Nephron (organoid): ENCODE measurements around the gene TRIB2.
A peak's percentile ranks its signal among the peaks of the same experiment; 100 is the strongest.

Experiments
- H3K27ac Mint-ChIP-seq, 3 experiments: 2 replicates each; pipeline ENCODE4 v1.8.0; 2020; ENCODE audit warnings: mixed read lengths in 3 of 3, mild to moderate bottlenecking in 2 of 3, moderate library complexity in 1 of 3
- H3K27me3 Mint-ChIP-seq: 2 replicates; pipeline ENCODE4 v1.8.0; 2021; ENCODE audit warnings: low read depth, mild to moderate bottlenecking, moderate library complexity, mixed read lengths
- H3K36me3 Mint-ChIP-seq: 2 replicates; pipeline ENCODE4 v1.8.0; 2020; ENCODE audit warnings: low read depth, mixed read lengths
- H3K4me1 Mint-ChIP-seq: 2 replicates; pipeline ENCODE4 v1.8.0; 2020; ENCODE audit warnings: mixed read lengths
- H3K4me3 Mint-ChIP-seq, 3 experiments: 2 replicates each; pipeline ENCODE4 v1.8.0; 2020; ENCODE audit warnings: mild to moderate bottlenecking in 3 of 3, mixed read lengths in 3 of 3, moderate library complexity in 2 of 3
- H3K9me3 Mint-ChIP-seq: 2 replicates; pipeline ENCODE4 v1.8.0; 2020; ENCODE audit warnings: mixed read lengths
- CTCF ChIP-seq, 3 experiments: fragments of 200-600 bp; sonication (generic); IDR thresholded peaks; one replicate each; pipeline ENCODE4 v1.5.0; 2021; ENCODE audit warnings: antibody characterized with exemption in 3 of 3; ENCODE audit not compliant: unreplicated experiment in 3 of 3

The TRIB2 gene

GRCh38 chr2:12702168-12703121 is 14.3 kb upstream of the TRIB2 start:
- Mint-ChIP-seq H3K27me3 (no peaks in the 10 kb centered on the region), H3K36me3 (no peaks in the 10 kb centered on the region), H3K4me3 (no peak overlapping the region), H3K27ac (peak overlapping the region; percentile 25 to 77 (median 74)), H3K9me3 (no peaks in the 10 kb centered on the region), H3K4me1 (peaks cover 23% of the 10 kb centered on the region)
- no peak for TF ChIP-seq CTCF (IDR thresholded peaks at IDR 0.05; ENCODE audit: unreplicated experiment in 3 of 3)

DNA sequence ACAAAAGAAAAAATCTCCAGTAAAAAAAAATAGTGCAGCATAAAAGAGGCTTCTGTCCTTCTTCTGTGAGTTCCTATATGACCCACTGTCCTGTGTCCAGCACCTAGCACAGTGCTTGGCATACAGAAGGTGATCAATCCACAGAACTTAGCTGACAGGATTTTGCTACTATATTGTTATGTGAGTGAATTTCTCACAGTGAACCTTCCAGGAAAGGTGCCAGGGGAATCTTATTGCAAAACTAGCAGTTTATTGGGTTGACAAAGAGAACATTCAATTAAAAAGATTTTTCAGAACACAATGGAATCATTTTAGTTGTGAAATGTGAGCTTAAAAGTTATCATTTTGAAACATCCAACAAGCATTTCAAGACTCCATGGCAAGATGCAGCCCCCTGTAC is 12.4 kb upstream of the TRIB2 start:
- no peaks in the 10 kb centered on the region for H3K9me3 Mint-ChIP-seq

GRCh38 chr2:12705230-12705629 is 11.5 kb upstream of the TRIB2 start:
- H3K4me1 Mint-ChIP-seq = peaks cover 23% of the 10 kb centered on the region
- TF ChIP-seq CTCF (IDR thresholded peaks at IDR 0.05; ENCODE audit: unreplicated experiment in 3 of 3) = no peak
- no peak overlapping the region for H3K4me3 Mint-ChIP-seq
- H3K9me3 Mint-ChIP-seq = no peaks in the 10 kb centered on the region
- no peaks in the 10 kb centered on the region for H3K27me3 Mint-ChIP-seq
- H3K36me3 Mint-ChIP-seq = no peaks in the 10 kb centered on the region
- H3K27ac Mint-ChIP-seq = no peak overlapping the region

More for the DNA sequence above, 12.4 kb upstream of the TRIB2 start:
- Mint-ChIP-seq H3K4me1 (peaks cover 23% of the 10 kb centered on the region), H3K36me3 (no peaks in the 10 kb centered on the region), H3K27me3 (no peaks in the 10 kb centered on the region), H3K4me3 (no peak overlapping the region), H3K27ac (no peak overlapping the region)
- TF ChIP-seq CTCF (IDR thresholded peaks at IDR 0.05; ENCODE audit: unreplicated experiment in 3 of 3) = no peak

GRCh38 chr2:12705742-12706141 is 11.0 kb upstream of the TRIB2 start:
- H3K4me3 Mint-ChIP-seq = no peak overlapping the region
- peaks cover 23% of the 10 kb centered on the region for H3K4me1 Mint-ChIP-seq
- H3K36me3 Mint-ChIP-seq = no peaks in the 10 kb centered on the region
- H3K9me3 Mint-ChIP-seq = no peaks in the 10 kb centered on the region
- H3K27ac Mint-ChIP-seq = no peak overlapping the region
- no peaks in the 10 kb centered on the region for H3K27me3 Mint-ChIP-seq
- no peak for TF ChIP-seq CTCF (IDR thresholded peaks at IDR 0.05; ENCODE audit: unreplicated experiment in 3 of 3)

GRCh38 chr2:12708508-12709206 is 8.1 kb upstream of the TRIB2 start:
- H3K9me3 Mint-ChIP-seq = no peaks in the 10 kb centered on the region
- TF ChIP-seq CTCF (IDR thresholded peaks at IDR 0.05; ENCODE audit: unreplicated experiment in 3 of 3) = no peak
- no peak overlapping the region for H3K4me3 Mint-ChIP-seq
- H3K4me1 Mint-ChIP-seq = peaks cover 4% of the 10 kb centered on the region
- no peaks in the 10 kb centered on the region for H3K36me3 Mint-ChIP-seq
- H3K27ac Mint-ChIP-seq = no peak overlapping the region
- no peaks in the 10 kb centered on the region for H3K27me3 Mint-ChIP-seq
